Measurements from ENCODE around the gene HLA-DOB. TPM values are rescaled to one million over a fixed set of nuclear protein-coding genes. Genes with fewer than 3 reads are reported as not detected.
A peak's percentile ranks its signal among the peaks of the same experiment; 100 is the strongest.

Gene HLA-DOB
- total and polyA plus RNA-seq, 2 of the 13 experiments (the other 11 are each of a cell fraction or from before 2014, with no cell fraction given): not detected

- TF ChIP-seq RBFOX2 (IDR thresholded peaks at IDR 0.05; ENCODE audit: low read depth, low read length) (peak; percentile 55; the same call in 1 of the 2 replicates), KDM4B (CRISPR knock-in tag; IDR thresholded peaks at IDR 0.05) (0 out of 2 replicates have a peak, but pooled peaks have one; percentile 6), ZNF101 (CRISPR knock-in tag; IDR thresholded peaks at IDR 0.05; ENCODE audit: borderline replicate concordance, low read depth) (no peak), MXD3 (CRISPR knock-in tag; IDR thresholded peaks at IDR 0.05) (peak; percentile 56; the same call in 1 of the 2 replicates), HOMEZ (CRISPR knock-in tag; IDR thresholded peaks at IDR 0.05; ENCODE audit: low read depth) (no peak), BRD4 (CRISPR knock-in tag; IDR thresholded peaks at IDR 0.05) (0 out of 2 replicates have a peak, but pooled peaks have one; percentile 1), GFI1 (CRISPR knock-in tag; IDR thresholded peaks at IDR 0.05; ENCODE audit: borderline replicate concordance) (no peak), TGIF2 (CRISPR knock-in tag; IDR thresholded peaks at IDR 0.05) (no peak), ZNF12 (CRISPR knock-in tag; IDR thresholded peaks at IDR 0.05) (no peak), WIZ (CRISPR knock-in tag; IDR thresholded peaks at IDR 0.05) (no peak), KMT2B (CRISPR knock-in tag; IDR thresholded peaks at IDR 0.05) (no peak), PRDM4 (CRISPR knock-in tag; IDR thresholded peaks at IDR 0.05; ENCODE audit: borderline replicate concordance) (no peak), MED8 (CRISPR knock-in tag; IDR thresholded peaks at IDR 0.05; ENCODE audit: insufficient replicate concordance) (no peak), HNRNPLL (IDR thresholded peaks at IDR 0.05; ENCODE audit: low read depth, low read length, poor library complexity, severe bottlenecking) (peak; percentile 36), HINFP (CRISPR knock-in tag; IDR thresholded peaks at IDR 0.05; ENCODE audit: low read depth) (peak; percentile 24; the same call in 1 of the 2 replicates), AGO2 (optimal IDR thresholded peaks at IDR 0.05; ENCODE audit: low read depth, low read length) (peak; percentile 81), CREBL2 (CRISPR knock-in tag; IDR thresholded peaks at IDR 0.05; ENCODE audit: borderline replicate concordance) (0 out of 2 replicates have a peak, but pooled peaks have one; percentile 35)
Measured at GRCh38 chr6:32844839-32845383, 28.1 kb upstream of the HLA-DOB start (continued).

Data from HepG2 (cell line).